8988T (cell line): ENCODE results near the gene CELSR2.

ENCODE experiments used
- DNase-seq: peaks from one replicate; pipeline ENCODE4 v3.0.0; 2011

CELSR2 gene

DNA sequence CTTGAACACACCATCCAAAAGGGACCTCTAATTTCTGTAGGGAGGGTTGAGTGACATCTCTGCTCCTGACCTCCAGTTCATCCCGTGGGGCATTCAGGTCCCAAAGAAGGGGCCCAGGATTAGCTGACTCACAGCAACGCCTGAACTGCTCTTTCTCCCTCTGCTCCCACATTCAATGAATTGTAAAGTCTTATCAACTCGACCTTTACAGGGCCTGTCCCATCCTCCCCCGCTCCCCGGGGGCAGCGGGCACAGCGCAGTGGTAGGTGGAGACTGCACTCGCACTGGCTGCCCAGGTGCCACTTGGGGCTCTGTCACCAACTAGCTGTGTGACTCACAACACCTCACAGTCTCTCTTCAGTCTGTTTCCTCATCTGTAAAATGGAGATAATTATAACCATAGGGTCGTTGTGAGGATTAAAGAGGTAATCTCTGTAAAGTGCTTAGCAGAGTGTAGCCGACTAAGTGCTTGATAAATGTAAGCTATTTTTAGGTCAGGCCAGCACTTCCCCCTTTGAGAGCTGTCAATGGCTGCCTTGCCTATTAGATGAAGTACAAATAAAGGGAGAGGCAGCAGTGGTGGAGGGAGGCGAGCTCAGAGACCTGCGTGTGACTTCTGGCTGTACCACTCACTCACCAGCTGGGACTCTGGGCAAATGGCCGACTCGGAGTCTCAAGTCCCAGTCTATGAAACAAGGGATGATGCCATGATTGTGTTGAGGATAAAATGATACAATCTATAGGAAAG, 58.1 kb downstream of the CELSR2 start:
- no peak for DNase-seq

- DNase-seq, result no peak
These were observed 60.0 kb downstream of the CELSR2 start for GRCh38 chr1:109309347-109309746.

DNA sequence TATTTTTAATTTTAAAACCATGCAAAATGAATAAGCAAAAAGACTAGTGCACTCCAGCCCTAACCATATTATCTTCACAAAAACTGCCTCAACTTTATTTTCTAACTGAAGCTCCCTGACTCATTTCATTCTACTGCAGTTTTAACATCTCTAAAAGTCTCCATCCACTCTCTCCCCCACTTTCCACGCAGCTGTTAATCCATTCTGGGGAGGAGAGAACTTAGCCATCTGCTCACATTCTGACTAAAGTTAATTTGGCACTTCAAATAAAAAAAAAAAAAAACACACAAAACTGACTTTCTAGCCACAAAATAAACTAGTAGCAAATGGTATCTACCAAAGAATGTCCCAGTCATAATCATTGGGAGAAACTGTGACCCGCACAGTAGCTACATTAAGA, 62.9 kb downstream of the CELSR2 start:
- no peak for DNase-seq

DNA sequence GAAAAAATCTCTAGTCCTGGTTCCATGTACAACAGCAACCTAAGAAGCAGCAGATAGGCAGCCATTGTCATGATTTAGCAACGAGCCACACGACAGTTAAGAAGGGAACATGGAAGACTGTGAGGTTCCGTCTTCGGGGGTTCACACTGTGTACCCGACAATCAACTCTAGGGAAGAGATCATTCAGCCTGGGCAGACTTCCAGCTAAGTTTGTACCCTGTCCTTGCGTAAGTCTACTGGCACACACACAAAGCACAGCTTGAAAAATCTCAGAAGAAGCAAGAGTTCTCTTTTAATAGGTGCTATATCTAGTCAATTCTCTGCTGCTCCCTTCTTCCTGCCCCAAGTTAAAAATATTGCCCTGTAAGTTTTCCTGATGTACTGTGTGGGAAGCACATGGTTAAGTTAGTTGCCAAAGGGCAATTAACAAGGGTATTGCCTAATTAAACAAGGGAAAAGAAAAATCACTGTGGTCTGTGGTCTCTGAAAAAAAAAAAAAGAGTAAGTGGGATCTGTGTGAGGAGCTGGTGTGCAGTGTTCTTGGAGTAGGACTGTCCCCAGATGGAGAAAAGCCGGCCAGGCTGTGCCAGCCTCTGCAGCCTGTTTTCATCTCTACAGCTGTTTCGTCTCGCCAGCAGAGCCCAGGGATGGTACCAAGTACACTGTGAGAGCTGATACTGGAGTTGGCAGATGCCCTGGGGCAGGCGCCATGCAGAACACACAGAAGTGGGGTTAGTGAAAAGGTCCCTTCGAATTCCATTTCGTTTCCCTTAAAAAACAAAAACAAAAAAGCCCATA, 63.8 kb downstream of the CELSR2 start:
- DNase-seq, result no peak

DNA sequence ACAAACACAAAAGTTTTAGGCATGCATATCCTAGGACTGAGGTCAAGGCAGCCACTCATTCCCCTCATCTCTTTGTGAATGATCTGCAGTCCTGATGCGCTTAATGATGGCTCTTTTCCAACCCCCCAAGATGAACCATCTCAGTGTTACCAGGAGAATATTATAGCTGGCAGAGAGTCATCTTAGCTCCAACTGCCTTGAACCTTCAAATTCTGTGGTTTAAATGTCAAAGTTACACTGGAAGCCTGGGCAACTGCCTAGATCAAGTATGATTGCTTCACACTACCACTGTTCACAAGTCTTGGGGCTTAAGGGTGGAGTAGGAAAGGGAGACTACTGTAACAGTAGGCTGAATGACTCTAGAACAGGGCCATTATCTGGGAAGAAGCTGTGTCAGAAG, 65.5 kb downstream of the CELSR2 start:
- DNase-seq, result no peak

- no peak for DNase-seq
These were observed 65.9 kb downstream of the CELSR2 start for GRCh38 chr1:109315288-109315687.

GRCh38 chr1:109316506-109316905, 67.2 kb downstream of the CELSR2 start:
- DNase-seq, result no peak

DNA sequence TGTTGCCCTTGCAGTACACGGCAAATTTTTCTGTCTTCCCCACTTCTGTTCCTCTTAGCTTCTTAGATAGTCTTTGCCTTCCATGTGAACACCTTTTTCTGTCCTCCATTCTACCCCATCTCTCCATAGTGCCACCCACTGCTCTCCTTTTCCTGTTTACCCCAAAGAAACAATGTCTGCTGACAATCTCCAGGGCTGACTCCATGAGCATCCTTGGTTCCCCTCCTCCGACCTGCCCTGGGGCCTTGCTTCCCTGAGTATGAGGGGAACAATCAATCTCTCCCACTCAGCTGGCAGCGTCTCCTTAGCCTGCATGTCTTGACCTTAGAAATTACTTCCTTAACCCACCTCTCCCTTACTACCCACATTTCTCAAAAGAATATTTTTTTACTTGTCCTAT, 69.8 kb downstream of the CELSR2 start:
- no peak for DNase-seq

DNA sequence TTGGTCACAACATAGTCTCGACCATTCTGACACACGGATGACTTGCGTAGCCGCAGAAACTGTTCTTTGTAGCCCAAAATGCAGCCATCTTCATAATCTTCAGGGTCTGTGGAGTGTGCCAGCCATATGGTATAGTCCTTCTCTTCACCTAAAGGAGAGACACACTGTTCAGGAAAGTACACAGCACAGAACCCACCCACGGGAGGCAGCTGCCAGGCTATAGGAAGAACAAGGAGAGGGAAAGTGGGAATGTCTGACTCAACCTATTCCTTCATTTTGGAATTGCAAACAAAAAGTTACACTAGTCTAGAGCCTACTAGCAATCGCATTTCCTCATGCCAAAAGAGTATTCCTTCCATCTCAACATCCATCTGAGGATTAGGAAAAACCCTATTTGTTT, 73.6 kb downstream of the CELSR2 start:
- DNase-seq, result no peak
